ENCODE data around the gene LMX1B. TPM values are rescaled to one million over a fixed set of nuclear protein-coding genes. Genes with fewer than 3 reads are reported as not detected.
"Not testable (repeated sequence)": the region's sequence is repeated elsewhere in the genome, so short reads cannot be mapped to it uniquely, and the experiment has no call there.

The LMX1B gene
- total and polyA plus RNA-seq, 7 donors: 0.12 to 1.4 (median 0.16) TPM; not detected in 2

DNA sequence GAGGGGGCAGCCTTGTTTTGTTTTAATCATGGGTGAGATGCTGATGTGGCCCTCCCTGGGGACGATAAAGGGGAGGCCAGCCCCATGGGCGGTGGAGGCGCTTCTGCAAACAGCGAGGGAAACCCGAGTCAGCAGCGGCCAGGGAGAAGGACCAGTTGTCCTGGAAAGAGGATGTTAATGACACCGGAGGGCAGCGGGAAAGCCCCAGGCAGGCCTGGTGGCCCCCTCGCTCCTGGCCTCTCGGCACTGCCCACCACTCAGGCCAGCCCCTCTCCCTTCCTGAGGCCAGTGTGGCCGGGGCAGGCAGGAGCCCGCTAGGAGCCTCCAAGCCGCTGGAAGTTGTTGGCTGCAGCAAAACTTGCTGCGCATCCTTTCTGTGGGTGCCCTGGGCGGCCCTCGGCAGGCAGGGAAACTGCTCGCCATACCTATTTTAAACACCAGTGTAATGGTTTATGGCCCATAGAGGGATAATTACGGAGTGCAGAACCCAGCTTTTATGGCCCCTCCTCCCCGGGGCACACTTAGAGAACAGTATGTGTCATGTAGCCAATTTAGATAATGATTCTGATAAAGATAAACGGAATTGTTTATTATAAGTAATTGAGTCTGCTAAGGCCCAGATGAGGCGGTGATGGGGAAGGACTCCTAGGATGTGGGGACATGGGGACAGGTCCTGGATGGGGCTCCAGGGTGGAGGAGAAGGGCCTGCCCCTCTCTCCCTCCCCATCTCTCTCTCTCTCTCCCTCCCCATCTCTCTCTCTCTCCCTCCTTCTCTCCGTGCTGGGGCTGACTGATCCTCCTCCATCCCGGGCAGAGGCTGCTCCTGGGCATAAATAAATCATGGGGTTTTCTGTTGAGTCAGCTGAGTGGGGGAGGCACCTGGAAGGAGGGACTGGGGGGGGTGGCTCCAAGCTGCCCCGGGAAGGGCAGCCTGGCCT, 36.9 kb downstream of the LMX1B start:
- intact Hi-C loops (cut with DNase I): no loop called here
- peaks cover 0 to 85% (median 29%) of the 10 kb centered on the region in 3 donors for H3K27me3 ChIP-seq
- TF ChIP-seq, protein P1, sequence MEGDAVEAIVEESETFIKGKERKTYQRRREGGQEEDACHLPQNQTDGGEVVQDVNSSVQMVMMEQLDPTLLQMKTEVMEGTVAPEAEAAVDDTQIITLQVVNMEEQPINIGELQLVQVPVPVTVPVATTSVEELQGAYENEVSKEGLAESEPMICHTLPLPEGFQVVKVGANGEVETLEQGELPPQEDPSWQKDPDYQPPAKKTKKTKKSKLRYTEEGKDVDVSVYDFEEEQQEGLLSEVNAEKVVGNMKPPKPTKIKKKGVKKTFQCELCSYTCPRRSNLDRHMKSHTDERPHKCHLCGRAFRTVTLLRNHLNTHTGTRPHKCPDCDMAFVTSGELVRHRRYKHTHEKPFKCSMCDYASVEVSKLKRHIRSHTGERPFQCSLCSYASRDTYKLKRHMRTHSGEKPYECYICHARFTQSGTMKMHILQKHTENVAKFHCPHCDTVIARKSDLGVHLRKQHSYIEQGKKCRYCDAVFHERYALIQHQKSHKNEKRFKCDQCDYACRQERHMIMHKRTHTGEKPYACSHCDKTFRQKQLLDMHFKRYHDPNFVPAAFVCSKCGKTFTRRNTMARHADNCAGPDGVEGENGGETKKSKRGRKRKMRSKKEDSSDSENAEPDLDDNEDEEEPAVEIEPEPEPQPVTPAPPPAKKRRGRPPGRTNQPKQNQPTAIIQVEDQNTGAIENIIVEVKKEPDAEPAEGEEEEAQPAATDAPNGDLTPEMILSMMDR (IDR thresholded peaks at IDR 0.05): no peak
- TF ChIP-seq EP300 (IDR thresholded peaks at IDR 0.05): no peak
- TF ChIP-seq POLR2AphosphoS5 (IDR thresholded peaks at IDR 0.05): no peak
- no peak for TF ChIP-seq POLR2A (IDR thresholded peaks at IDR 0.05)
- H3K36me3 ChIP-seq: no peaks in the 10 kb centered on the region
- H3K4me3 ChIP-seq: no peak overlapping the region
- no peak overlapping the region for H3K27ac ChIP-seq
- H3K4me1 ChIP-seq: no peaks in the 10 kb centered on the region
- no peaks in the 10 kb centered on the region for H3K9me3 ChIP-seq
- 3 to 15% methylated on average over 24 of the region's 24 CpGs for whole genome bisulfite sequencing, 2 donors
- no peak for DNase-seq

DNA sequence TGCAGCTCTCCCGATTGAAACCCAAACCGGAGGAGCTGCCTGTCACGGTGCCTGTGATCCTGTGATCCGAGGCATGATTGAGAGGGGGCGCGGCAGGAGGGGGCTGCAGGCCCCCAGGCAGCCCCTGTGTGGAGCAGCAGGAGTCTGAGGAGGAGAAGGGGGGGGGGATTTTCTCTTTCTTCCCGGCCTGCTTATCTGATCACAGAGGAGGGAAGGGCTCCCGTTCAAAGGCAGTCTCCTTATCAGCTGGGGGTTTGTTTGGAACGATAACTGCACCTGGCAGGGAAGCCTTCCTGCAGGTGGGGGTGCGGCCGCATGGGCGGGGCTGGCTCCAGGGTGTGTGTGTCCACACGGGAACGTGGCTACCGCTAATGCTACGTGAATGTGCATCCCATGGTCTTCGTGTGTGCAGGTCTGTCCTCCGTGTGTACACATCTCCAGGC, 38.4 kb downstream of the LMX1B start:
- H3K36me3 ChIP-seq: no peaks in the 10 kb centered on the region
- H3K27ac ChIP-seq: no peak overlapping the region
- H3K4me1 ChIP-seq: no peaks in the 10 kb centered on the region
- H3K9me3 ChIP-seq: no peaks in the 10 kb centered on the region
- 4 to 11% methylated on average over 18 of the region's 18 CpGs for WGBS, 2 donors
- peaks cover 0 to 76% (median 29%) of the 10 kb centered on the region in 3 donors for H3K27me3 ChIP-seq
- no peak for TF ChIP-seq EP300 (IDR thresholded peaks at IDR 0.05)
- no peak for TF ChIP-seq POLR2AphosphoS5 (IDR thresholded peaks at IDR 0.05)
- TF ChIP-seq POLR2A (IDR thresholded peaks at IDR 0.05): no peak
- TF ChIP-seq, protein P1 (IDR thresholded peaks at IDR 0.05): no peak
- intact Hi-C loops (cut with DNase I): no loop called here
- DNase-seq: no peak
- no peak overlapping the region for H3K4me3 ChIP-seq

DNA sequence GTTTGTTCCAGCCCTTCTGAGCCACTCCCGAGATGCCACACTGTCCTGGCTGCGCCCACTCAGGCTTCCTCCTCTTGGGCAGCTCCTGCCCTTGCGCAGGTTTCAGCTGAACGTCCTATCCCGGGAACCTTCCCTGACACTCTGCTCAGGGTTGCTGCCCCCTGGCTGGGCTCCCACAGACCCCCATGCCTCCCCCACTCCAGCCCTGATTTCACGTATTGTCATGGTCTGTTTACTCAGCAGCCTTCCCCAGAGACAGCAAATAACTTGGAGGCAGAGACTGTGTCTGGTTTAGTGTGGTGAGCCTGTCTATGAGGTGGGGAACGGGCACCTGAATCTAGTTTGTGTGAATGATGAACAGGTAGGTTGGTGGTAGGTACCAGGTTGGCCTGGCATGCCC, 40.4 kb downstream of the LMX1B start:
- Histone ChIP-seq H3K9me3 (no peaks in the 10 kb centered on the region), H3K36me3 (no peaks in the 10 kb centered on the region), H3K27me3 (peaks cover 0 to 71% (median 31%) of the 10 kb centered on the region in 3 donors), H3K27ac (no peak overlapping the region), H3K4me3 (no peak overlapping the region), H3K4me1 (no peaks in the 10 kb centered on the region)
- TF ChIP-seq POLR2AphosphoS5 (IDR thresholded peaks at IDR 0.05) (no peak), POLR2A (IDR thresholded peaks at IDR 0.05) (no peak), EP300 (IDR thresholded peaks at IDR 0.05) (no peak)
- TF ChIP-seq, protein P1 (IDR thresholded peaks at IDR 0.05): no peak
- DNase-seq: no peak
- WGBS, 2 donors: 82 to 90% methylated on average over 7 of the region's 7 CpGs
- intact Hi-C loops (cut with DNase I): no loop called here

DNA sequence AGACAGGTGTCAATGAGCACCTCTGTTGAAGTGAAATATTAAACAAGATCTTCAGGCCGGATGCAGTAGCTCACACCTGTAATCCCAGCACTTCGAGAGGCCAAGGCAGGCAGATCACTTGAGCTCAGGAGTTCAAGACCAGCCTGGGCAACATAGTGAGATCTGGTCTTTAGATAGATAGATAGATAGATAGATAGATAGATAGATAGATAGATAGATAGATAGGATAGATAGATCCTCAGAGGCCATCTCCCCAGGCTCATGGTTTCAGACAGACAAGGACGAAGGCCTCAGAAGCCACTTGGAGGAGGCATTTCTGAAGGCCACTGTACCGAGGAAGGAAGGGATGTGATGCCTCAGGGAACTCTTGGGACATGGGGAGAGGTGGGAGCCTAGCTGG, 42.5 kb downstream of the LMX1B start:
- H3K36me3 ChIP-seq; H3K27ac ChIP-seq; H3K4me1 ChIP-seq; H3K9me3 ChIP-seq; H3K4me3 ChIP-seq; DNase-seq; intact Hi-C loops (cut with DNase I): not testable (repeated sequence)
- WGBS, 2 donors: 76 to 85% methylated on average over 4 of the region's 4 CpGs
- H3K27me3 ChIP-seq: peaks cover 0 to 61% (median 27%) of the 10 kb centered on the region in 3 donors

DNA sequence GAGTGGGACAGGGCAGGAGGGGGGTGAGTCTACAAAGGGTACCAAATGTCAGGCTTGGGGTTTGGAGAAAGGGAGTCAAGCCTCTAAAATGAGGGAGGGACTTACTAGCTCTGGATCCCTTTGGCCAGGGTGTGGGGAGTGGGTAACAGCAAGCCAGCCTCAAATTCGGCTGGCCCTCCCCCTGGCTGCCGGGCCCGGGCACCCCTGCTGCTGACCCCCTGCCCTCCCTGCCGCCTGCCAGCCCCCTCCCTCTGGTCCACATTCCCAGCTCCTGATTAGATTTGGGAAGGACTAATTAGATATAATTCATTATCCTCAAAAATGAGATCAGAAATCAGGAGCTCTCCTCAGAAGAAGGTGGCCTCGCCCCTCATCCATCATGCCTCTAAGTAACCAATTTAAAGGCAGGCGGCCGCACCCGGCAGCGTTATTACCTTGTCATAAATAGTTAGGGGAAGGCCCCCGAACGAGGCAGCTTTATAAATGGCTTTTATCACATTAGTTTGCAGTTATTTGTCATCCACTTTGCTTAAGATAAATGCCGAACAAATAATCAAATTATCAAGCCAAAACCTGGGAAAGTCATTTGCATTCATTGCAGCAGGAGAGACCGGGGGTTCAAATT, 44.6 kb downstream of the LMX1B start:
- intact Hi-C loops (cut with DNase I): no loop called here

More for the DNA sequence above, 44.6 kb downstream of the LMX1B start:
- Histone ChIP-seq H3K36me3 (no peaks in the 10 kb centered on the region), H3K4me1 (no peaks in the 10 kb centered on the region), H3K27ac (no peak overlapping the region), H3K4me3 (no peak overlapping the region), H3K27me3 (peaks cover 0 to 61% (median 33%) of the 10 kb centered on the region in 3 donors), H3K9me3 (no peaks in the 10 kb centered on the region)
- no peak for TF ChIP-seq POLR2A (IDR thresholded peaks at IDR 0.05)
- TF ChIP-seq, protein P1 (IDR thresholded peaks at IDR 0.05): no peak
- TF ChIP-seq POLR2AphosphoS5 (IDR thresholded peaks at IDR 0.05): no peak
- TF ChIP-seq EP300 (IDR thresholded peaks at IDR 0.05): no peak
- no peak for DNase-seq
- WGBS, 2 donors: 22 to 71% methylated on average over 13 of the region's 13 CpGs

All from sigmoid colon (tissue), 7 donors.